Measurements from ENCODE around the gene SLC8A1. TPM values are rescaled to one million over a fixed set of nuclear protein-coding genes. Genes with fewer than 3 reads are reported as not detected.
A peak's percentile ranks its signal among the peaks of the same experiment; 100 is the strongest.

The SLC8A1 gene
- polyA plus RNA-seq, 3 donors, result 16.9 to 18.2 (median 18.0) TPM

GRCh38 chr2:40304340-40304739, 147.6 kb downstream of the SLC8A1 start:
- 95% methylated on average over 7 of the region's 8 CpGs for WGBS (ENCODE audit: insufficient coverage)
- Mint-ChIP-seq H3K9me3 (no peaks in the 10 kb centered on the region), H3K27me3 (ENCODE audit: low read depth in 3 of 3) (peaks cover 0 to 4% (median 0%) of the 10 kb centered on the region in 3 donors), H3K27ac (peak overlapping the region in 2 of 7 donors; percentile 48 to 60), H3K36me3 (peaks cover 17 to 29% of the 10 kb centered on the region in 2 donors), H3K4me1 (no peaks in the 10 kb centered on the region), H3K4me3 (no peak overlapping the region)
- DNase-seq, result no peak
- Histone ChIP-seq H3K9me3 (replicated peaks in 1 of 2; ENCODE audit: control insufficient read depth in 1 of 2, insufficient read depth in 1 of 2, low read length in 2 of 2) (no peaks in the 10 kb centered on the region), H4K20me1 (ENCODE audit: insufficient read depth, low read length) (peaks cover 81% of the 10 kb centered on the region), H3K4me3 (replicated peaks in 1 of 3; ENCODE audit: low read depth in 2 of 3, low read length in 3 of 3) (no peak overlapping the region), H3K9ac (ENCODE audit: insufficient read depth, low read length, poor library complexity, severe bottlenecking) (no peak overlapping the region), H3K4me2 (replicated peaks; ENCODE audit: extremely low read depth, low read length, poor library complexity, severe bottlenecking) (no peak overlapping the region), H3K36me3 (replicated peaks in 1 of 2; ENCODE audit: control insufficient read depth in 1 of 2, insufficient read depth in 2 of 2, low read length in 2 of 2) (peaks cover 0 to 27% of the 10 kb centered on the region in 2 donors), H2AFZ (ENCODE audit: insufficient read depth, low read depth, low read length, poor library complexity, severe bottlenecking) (no peak overlapping the region), H3K4me1 (ENCODE audit: control insufficient read depth in 1 of 2, insufficient read depth in 2 of 2, low read length in 2 of 2) (no peaks in the 10 kb centered on the region), H3K27ac (ENCODE audit: low read depth in 1 of 2, low read length in 2 of 2) (no peak overlapping the region), H3K79me2 (ENCODE audit: insufficient read depth, low read length) (no peaks in the 10 kb centered on the region), H3K27me3 (ENCODE audit: control insufficient read depth in 2 of 2, insufficient read depth in 2 of 2, low read length in 2 of 2) (no peaks in the 10 kb centered on the region)
- intact Hi-C loops (cut with micrococcal nuclease), result no loop called here
- TF ChIP-seq, protein P1, sequence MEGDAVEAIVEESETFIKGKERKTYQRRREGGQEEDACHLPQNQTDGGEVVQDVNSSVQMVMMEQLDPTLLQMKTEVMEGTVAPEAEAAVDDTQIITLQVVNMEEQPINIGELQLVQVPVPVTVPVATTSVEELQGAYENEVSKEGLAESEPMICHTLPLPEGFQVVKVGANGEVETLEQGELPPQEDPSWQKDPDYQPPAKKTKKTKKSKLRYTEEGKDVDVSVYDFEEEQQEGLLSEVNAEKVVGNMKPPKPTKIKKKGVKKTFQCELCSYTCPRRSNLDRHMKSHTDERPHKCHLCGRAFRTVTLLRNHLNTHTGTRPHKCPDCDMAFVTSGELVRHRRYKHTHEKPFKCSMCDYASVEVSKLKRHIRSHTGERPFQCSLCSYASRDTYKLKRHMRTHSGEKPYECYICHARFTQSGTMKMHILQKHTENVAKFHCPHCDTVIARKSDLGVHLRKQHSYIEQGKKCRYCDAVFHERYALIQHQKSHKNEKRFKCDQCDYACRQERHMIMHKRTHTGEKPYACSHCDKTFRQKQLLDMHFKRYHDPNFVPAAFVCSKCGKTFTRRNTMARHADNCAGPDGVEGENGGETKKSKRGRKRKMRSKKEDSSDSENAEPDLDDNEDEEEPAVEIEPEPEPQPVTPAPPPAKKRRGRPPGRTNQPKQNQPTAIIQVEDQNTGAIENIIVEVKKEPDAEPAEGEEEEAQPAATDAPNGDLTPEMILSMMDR (IDR thresholded peaks at IDR 0.05), result no peak

- 67% methylated on average over 2 of the region's 4 CpGs for WGBS (ENCODE audit: insufficient coverage)
- Histone ChIP-seq H3K27ac (ENCODE audit: low read depth in 1 of 2, low read length in 2 of 2) (no peak overlapping the region), H3K4me1 (ENCODE audit: control insufficient read depth in 1 of 2, insufficient read depth in 2 of 2, low read length in 2 of 2) (no peaks in the 10 kb centered on the region), H3K79me2 (ENCODE audit: insufficient read depth, low read length) (no peaks in the 10 kb centered on the region), H2AFZ (ENCODE audit: insufficient read depth, low read depth, low read length, poor library complexity, severe bottlenecking) (no peak overlapping the region), H3K9me3 (replicated peaks in 1 of 2; ENCODE audit: control insufficient read depth in 1 of 2, insufficient read depth in 1 of 2, low read length in 2 of 2) (no peaks in the 10 kb centered on the region), H3K4me2 (replicated peaks; ENCODE audit: extremely low read depth, low read length, poor library complexity, severe bottlenecking) (no peak overlapping the region), H4K20me1 (ENCODE audit: insufficient read depth, low read length) (peaks cover 84% of the 10 kb centered on the region), H3K27me3 (ENCODE audit: control insufficient read depth in 2 of 2, insufficient read depth in 2 of 2, low read length in 2 of 2) (no peaks in the 10 kb centered on the region), H3K4me3 (replicated peaks in 1 of 3; ENCODE audit: low read depth in 2 of 3, low read length in 3 of 3) (no peak overlapping the region), H3K36me3 (replicated peaks in 1 of 2; ENCODE audit: control insufficient read depth in 1 of 2, insufficient read depth in 2 of 2, low read length in 2 of 2) (peaks cover 0 to 33% of the 10 kb centered on the region in 2 donors), H3K9ac (ENCODE audit: insufficient read depth, low read length, poor library complexity, severe bottlenecking) (no peak overlapping the region)
- H3K4me1 Mint-ChIP-seq, result no peaks in the 10 kb centered on the region
- TF ChIP-seq, protein P1 (IDR thresholded peaks at IDR 0.05), result no peak
- H3K4me3 Mint-ChIP-seq, result no peak overlapping the region
- no peak for DNase-seq
- no peak overlapping the region for H3K27ac Mint-ChIP-seq
- intact Hi-C loops (cut with micrococcal nuclease), result no loop called here
- peaks cover 19 to 29% of the 10 kb centered on the region in 2 donors for H3K36me3 Mint-ChIP-seq
- H3K27me3 Mint-ChIP-seq (ENCODE audit: low read depth in 3 of 3), result peaks cover 0 to 4% (median 0%) of the 10 kb centered on the region in 3 donors
- H3K9me3 Mint-ChIP-seq, result no peaks in the 10 kb centered on the region
Measured at GRCh38 chr2:40303746-40304145, 148.1 kb downstream of the SLC8A1 start.

Data from CD14-positive monocyte (primary cell).